Measurements from ENCODE around the gene PCA3.

PCA3 gene

GRCh38 chr9:76827296-76828080 is 63.2 kb downstream of the PCA3 start:
- DNase-seq: no peak

GRCh38 chr9:76828447-76828846 is 64.2 kb downstream of the PCA3 start:
- DNase-seq: no peak

- no peak for DNase-seq
Observed at GRCh38 chr9:76835571-76836283, 71.5 kb downstream of the PCA3 start.

Measured in inflammatory macrophage treated with lipopolysaccharide for 1 hour (primary cell).